GM21423 (cell line): ENCODE data around the gene LGALS8.

Source experiments
- ATAC-seq: cut with Tn5 transposase; IDR thresholded peaks from one replicate; pipeline ENCODE4 v1.9.1; 2021; ENCODE audit warnings: mild to moderate bottlenecking, moderate library complexity; ENCODE audit not compliant: unreplicated experiment

LGALS8 gene

GRCh38 chr1:236508593-236509027 lies 15.2 kb upstream of the LGALS8 start:
- peak; percentile 48 for ATAC-seq

GRCh38 chr1:236509203-236509602 lies 14.6 kb upstream of the LGALS8 start:
- no peak for ATAC-seq

GRCh38 chr1:236509647-236510401 lies 14.0 kb upstream of the LGALS8 start:
- ATAC-seq = no peak

GRCh38 chr1:236511735-236512418 lies 11.9 kb upstream of the LGALS8 start:
- no peak for ATAC-seq

- ATAC-seq = no peak
Measured at GRCh38 chr1:236514703-236515442, 8.9 kb upstream of the LGALS8 start.

GRCh38 chr1:236515443-236515958 lies 8.3 kb upstream of the LGALS8 start:
- no peak for ATAC-seq

- no peak for ATAC-seq
Measured at GRCh38 chr1:236516929-236517704, 6.7 kb upstream of the LGALS8 start.

GRCh38 chr1:236518322-236518721 lies 5.5 kb upstream of the LGALS8 start:
- no peak for ATAC-seq

- no peak for ATAC-seq
Measured at GRCh38 chr1:236520445-236521005, 3.3 kb upstream of the LGALS8 start.

GRCh38 chr1:236522937-236523703 lies 662 bp upstream of the LGALS8 start:
- peak; percentile 1 for ATAC-seq

- ATAC-seq = peak; percentile 89
Measured at GRCh38 chr1:236524142-236524894, 536 bp downstream of the LGALS8 start.

- ATAC-seq = no peak
Measured at GRCh38 chr1:236524895-236525184, 1.1 kb downstream of the LGALS8 start.

GRCh38 chr1:236526079-236526478 lies 2.3 kb downstream of the LGALS8 start:
- no peak for ATAC-seq

GRCh38 chr1:236530286-236530685 lies 6.5 kb downstream of the LGALS8 start:
- no peak for ATAC-seq

- ATAC-seq = no peak
Measured at GRCh38 chr1:236530959-236531358, 7.2 kb downstream of the LGALS8 start.

GRCh38 chr1:236532850-236533249 lies 9.1 kb downstream of the LGALS8 start:
- no peak for ATAC-seq

- ATAC-seq = no peak
Measured at GRCh38 chr1:236534151-236534651, 10.4 kb downstream of the LGALS8 start.

- no peak for ATAC-seq
Measured at GRCh38 chr1:236535190-236535589, 11.4 kb downstream of the LGALS8 start.

GRCh38 chr1:236535662-236536161 lies 11.9 kb downstream of the LGALS8 start:
- no peak for ATAC-seq
